Esophagus squamous epithelium (tissue), 5 donors: ENCODE results near the gene GCNT3. TPM values are rescaled to one million over a fixed set of nuclear protein-coding genes. Genes with fewer than 3 reads are reported as not detected.

ENCODE experiments used
- DNase-seq: peaks from one replicate; lab custom pipeline; 2025; lab: John Stamatoyannopoulos, UW
- H3K27ac ChIP-seq, 4 donors: fragments of 200-600 bp; sonication (generic); one replicate each; pipeline ENCODE4 v1.5.1; 2016 to 2019; ENCODE audit warnings: mild to moderate bottlenecking in 1 of 4
- H3K27me3 ChIP-seq, 4 donors: fragments of 200-600 bp; sonication (generic); 1 replicate in 3 of 4; 2 replicates in 1 of 4; pipeline versions ENCODE4 v1.5.1 to v1.6.0; 2017 to 2021; ENCODE audit warnings: antibody characterized with exemption in 1 of 4
- H3K36me3 ChIP-seq, 3 donors: fragments of 200-600 bp; sonication (generic); one replicate each; pipeline ENCODE4 v1.5.1; 2016 to 2019
- H3K4me1 ChIP-seq, 3 donors: fragments of 200-600 bp; sonication (generic); one replicate each; pipeline ENCODE4 v1.5.1; 2017 to 2019
- H3K4me3 ChIP-seq, 4 donors: fragments of 200-600 bp; sonication (generic); 1 replicate in 3 of 4; 2 replicates in 1 of 4; pipeline ENCODE4 v1.5.1; 2016 to 2019; ENCODE audit warnings: mild to moderate bottlenecking in 2 of 4, moderate library complexity in 1 of 4
- H3K9me3 ChIP-seq, 3 donors: fragments of 200-600 bp; sonication (generic); one replicate each; pipeline ENCODE4 v1.5.1; 2016 to 2019
- POLR2A ChIP-seq, 4 donors: fragments of 450-650 bp; IDR thresholded peaks; one replicate each; pipeline ENCODE4 v1.6.1; 2017; ENCODE audit warnings: antibody characterized with exemption in 4 of 4, mild to moderate bottlenecking in 4 of 4, moderate library complexity in 3 of 4
- WGBS, 2 donors: methylation state at CpG; one replicate each; pipeline ENCODE4 v1.1.5; 2018; 5-methylcytosine and 5-hydroxymethylcytosine counted together
- intact Hi-C: fragments of 100-400 bp; cut with DNase I; formaldehyde crosslinking; loops from one replicate; pipeline ENCODE4 v1.15.0; 2022
- total RNA-seq, 4 donors: library from RNA; depleted of rRNA; stranded (reverse); fragments of >200 nt; gene quantifications; one replicate each; pipeline ENCODE4 v1.1.0, GENCODE V29; 2016
- TF ChIP-seq, protein P1 (sequence below), 6 experiments: fragments of 450-650 bp in 4 of 6; fragments of 200-600 bp in 2 of 6; sonication (generic) in 2 of 6; IDR thresholded peaks; one replicate each; pipeline ENCODE4 v1.5.1; 2016 to 2019; ENCODE audit warnings: antibody characterized with exemption in 6 of 6, mild to moderate bottlenecking in 4 of 6, moderate library complexity in 4 of 6
- donor health status: DM: yes; HTN: yes; CAD: no.

Gene GCNT3
- total RNA-seq, 4 donors from 2014 or later, result 8.8 to 30.2 (median 18.1) TPM

DNA sequence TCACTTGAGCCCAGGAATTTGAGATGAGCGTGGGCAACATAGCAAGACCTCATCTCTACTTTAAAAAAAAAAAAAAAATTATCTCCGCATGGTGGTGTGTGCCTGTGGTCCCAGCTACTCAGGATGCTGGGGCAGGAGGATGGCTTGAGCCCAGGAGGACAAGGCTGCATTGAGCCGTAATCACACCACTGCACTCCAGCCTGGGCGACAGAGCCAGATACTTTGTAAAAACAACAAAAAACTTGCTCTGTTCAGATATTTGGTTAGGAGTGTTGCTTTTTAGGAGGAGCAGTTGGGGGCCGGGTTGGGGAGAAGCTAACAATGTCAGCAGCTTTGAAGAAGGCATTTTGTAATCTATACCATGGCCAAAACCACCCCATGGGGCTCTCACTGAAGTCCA is 4.1 kb downstream of the GCNT3 start:
- Histone ChIP-seq H3K27ac (peak overlapping the region in 3 of 4 donors; percentile 22 to 71 (median 60)), H3K27me3 (peaks cover 0 to 23% (median 0%) of the 10 kb centered on the region in 4 donors), H3K36me3 (no peaks in the 10 kb centered on the region), H3K4me1 (peaks cover 0 to 31% (median 0%) of the 10 kb centered on the region in 3 donors), H3K9me3 (no peaks in the 10 kb centered on the region), H3K4me3 (no peak overlapping the region)
- TF ChIP-seq, protein P1, sequence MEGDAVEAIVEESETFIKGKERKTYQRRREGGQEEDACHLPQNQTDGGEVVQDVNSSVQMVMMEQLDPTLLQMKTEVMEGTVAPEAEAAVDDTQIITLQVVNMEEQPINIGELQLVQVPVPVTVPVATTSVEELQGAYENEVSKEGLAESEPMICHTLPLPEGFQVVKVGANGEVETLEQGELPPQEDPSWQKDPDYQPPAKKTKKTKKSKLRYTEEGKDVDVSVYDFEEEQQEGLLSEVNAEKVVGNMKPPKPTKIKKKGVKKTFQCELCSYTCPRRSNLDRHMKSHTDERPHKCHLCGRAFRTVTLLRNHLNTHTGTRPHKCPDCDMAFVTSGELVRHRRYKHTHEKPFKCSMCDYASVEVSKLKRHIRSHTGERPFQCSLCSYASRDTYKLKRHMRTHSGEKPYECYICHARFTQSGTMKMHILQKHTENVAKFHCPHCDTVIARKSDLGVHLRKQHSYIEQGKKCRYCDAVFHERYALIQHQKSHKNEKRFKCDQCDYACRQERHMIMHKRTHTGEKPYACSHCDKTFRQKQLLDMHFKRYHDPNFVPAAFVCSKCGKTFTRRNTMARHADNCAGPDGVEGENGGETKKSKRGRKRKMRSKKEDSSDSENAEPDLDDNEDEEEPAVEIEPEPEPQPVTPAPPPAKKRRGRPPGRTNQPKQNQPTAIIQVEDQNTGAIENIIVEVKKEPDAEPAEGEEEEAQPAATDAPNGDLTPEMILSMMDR (IDR thresholded peaks at IDR 0.05), result no peak
- no peak for TF ChIP-seq POLR2A (IDR thresholded peaks at IDR 0.05)
- 87 to 89% methylated on average over 4 to 5 of the region's 5 CpGs for WGBS, 2 donors
- no peak for DNase-seq
- intact Hi-C loops, result loop anchor here (10.0 kb wide), 1 partner anchor 71 kb away; no protein-coding TSS in a partner anchor

DNA sequence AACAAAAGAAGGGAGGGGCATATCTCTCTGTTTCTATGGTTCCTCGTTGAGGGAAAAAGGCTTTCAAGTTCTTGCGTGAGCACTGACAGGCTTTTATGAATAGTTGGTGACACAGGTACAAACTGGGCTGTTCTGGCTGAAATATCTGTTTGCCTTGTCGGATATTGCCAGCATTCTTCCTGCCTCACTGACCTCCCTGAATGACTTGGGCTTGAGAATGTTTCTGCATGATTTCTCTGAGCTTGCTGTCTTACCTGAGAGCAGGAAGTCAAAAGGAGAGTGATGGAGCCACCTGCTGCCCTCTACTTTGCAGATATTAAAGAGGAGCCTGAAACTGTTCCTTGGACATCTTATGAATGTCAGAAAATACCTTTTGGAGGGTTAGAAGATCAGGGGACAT is 4.8 kb downstream of the GCNT3 start:
- no peaks in the 10 kb centered on the region for H3K36me3 ChIP-seq
- intact Hi-C loops, result loop anchor here (10.0 kb wide), 1 partner anchor 72 kb away; no protein-coding TSS in a partner anchor
- H3K4me3 ChIP-seq, result peak overlapping the region; percentile 5 to 30 (median 20)
- H3K4me1 ChIP-seq, result peaks cover 0 to 28% (median 0%) of the 10 kb centered on the region in 3 donors
- no peaks in the 10 kb centered on the region for H3K9me3 ChIP-seq
- WGBS, 2 donors, result 35 to 40% methylated on average over 3 of the region's 3 CpGs
- DNase-seq, result no peak
- H3K27ac ChIP-seq, result peak overlapping the region in 3 of 4 donors; percentile 22 to 71 (median 60)
- TF ChIP-seq, protein P1 (IDR thresholded peaks at IDR 0.05), result peak in 1 of 6 experiments; percentile 31
- TF ChIP-seq POLR2A (IDR thresholded peaks at IDR 0.05), result no peak
- H3K27me3 ChIP-seq, result peaks cover 0 to 23% (median 0%) of the 10 kb centered on the region in 4 donors

DNA sequence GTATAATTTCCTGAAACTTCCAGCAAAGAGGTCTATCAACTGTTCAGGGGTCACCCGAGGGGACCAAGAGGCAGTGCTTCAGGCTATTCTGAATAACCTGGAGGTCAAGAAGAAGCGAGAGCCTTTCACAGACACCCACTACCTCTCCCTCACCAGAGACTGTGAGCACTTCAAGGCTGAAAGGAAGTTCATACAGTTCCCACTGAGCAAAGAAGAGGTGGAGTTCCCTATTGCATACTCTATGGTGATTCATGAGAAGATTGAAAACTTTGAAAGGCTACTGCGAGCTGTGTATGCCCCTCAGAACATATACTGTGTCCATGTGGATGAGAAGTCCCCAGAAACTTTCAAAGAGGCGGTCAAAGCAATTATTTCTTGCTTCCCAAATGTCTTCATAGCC is 6.8 kb downstream of the GCNT3 start:
- no peak for DNase-seq
- WGBS, 2 donors, result 68 to 79% methylated on average over 4 of the region's 4 CpGs
- Histone ChIP-seq H3K4me3 (peak overlapping the region in 3 of 4 donors; percentile 19 to 30 (median 29)), H3K4me1 (peaks cover 0 to 24% (median 0%) of the 10 kb centered on the region in 3 donors), H3K27me3 (peaks cover 0 to 18% (median 0%) of the 10 kb centered on the region in 4 donors), H3K9me3 (no peaks in the 10 kb centered on the region), H3K36me3 (no peaks in the 10 kb centered on the region), H3K27ac (peak overlapping the region in 1 of 4 donors; percentile 38)
- no peak for TF ChIP-seq POLR2A (IDR thresholded peaks at IDR 0.05)
- TF ChIP-seq, protein P1 (IDR thresholded peaks at IDR 0.05), result no peak
- intact Hi-C loops, result loop anchor here (10.0 kb wide), 1 partner anchor 74 kb away; no protein-coding TSS in a partner anchor

DNA sequence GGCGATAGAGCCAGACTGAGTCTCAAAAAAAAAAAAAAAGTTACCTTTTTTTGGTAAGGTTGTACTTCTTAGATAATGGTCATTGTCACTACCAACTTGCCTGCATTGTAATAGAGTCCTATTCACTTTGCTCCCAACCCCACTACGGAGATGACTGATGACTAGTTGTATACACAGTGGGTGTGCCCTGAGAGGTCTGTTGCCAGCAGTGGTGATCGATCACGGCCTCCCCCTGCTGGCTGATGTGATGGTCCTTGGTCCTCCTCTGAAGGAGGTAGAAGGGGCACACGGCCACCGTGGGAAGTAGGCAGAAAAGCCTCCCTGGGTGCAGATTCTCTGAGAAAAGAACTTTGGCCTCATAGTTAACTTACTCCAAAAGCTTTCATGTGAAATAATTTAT is 10.7 kb downstream of the GCNT3 start:
- 17 to 21% methylated on average over 6 of the region's 6 CpGs for WGBS, 2 donors
- no peak overlapping the region for H3K27ac ChIP-seq

DNA sequence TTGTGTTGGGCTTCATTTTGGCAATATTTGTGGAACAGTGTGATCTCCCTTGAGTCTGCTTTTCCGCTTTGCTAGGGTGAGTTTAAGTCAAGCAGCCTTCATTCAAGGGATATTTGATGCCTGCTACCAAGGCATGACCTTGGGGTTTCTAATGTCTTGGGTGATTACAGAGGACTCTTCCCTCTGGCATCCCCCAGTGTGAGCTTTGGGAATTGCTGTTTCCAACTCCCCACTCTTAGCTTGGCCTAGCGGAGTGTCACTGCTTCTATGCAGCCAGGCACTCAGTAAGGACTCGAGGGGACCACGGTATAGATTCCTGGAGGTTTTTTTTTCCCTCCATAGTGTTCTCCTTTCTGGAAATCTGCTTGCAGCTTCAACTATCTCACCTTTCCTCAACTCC is 21.1 kb downstream of the GCNT3 start:
- Histone ChIP-seq H3K27me3 (no peaks in the 10 kb centered on the region), H3K36me3 (peaks cover 0 to 21% (median 0%) of the 10 kb centered on the region in 3 donors), H3K4me1 (no peaks in the 10 kb centered on the region), H3K9me3 (no peaks in the 10 kb centered on the region), H3K4me3 (no peak overlapping the region), H3K27ac (no peak overlapping the region)
- intact Hi-C loops, result no loop called here
- 54 to 63% methylated on average over 4 of the region's 4 CpGs for WGBS, 2 donors
- DNase-seq, result no peak
- TF ChIP-seq, protein P1 (IDR thresholded peaks at IDR 0.05), result no peak
- no peak for TF ChIP-seq POLR2A (IDR thresholded peaks at IDR 0.05)

More for the DNA sequence above, 10.7 kb downstream of the GCNT3 start:
- Histone ChIP-seq H3K36me3 (no peaks in the 10 kb centered on the region), H3K4me1 (no peaks in the 10 kb centered on the region), H3K4me3 (no peak overlapping the region), H3K9me3 (no peaks in the 10 kb centered on the region), H3K27me3 (peaks cover 0 to 27% (median 0%) of the 10 kb centered on the region in 4 donors)
- DNase-seq, result no peak
- no peak for TF ChIP-seq POLR2A (IDR thresholded peaks at IDR 0.05)
- TF ChIP-seq, protein P1 (IDR thresholded peaks at IDR 0.05), result peak in 4 of 6 experiments; percentile 23 to 45 (median 36)
- intact Hi-C loops, result no loop called here
